Suprapubic skin (tissue), 4 donors: ENCODE measurements around the gene CERT1. TPM values are rescaled to one million over a fixed set of nuclear protein-coding genes. Genes with fewer than 3 reads are reported as not detected.

ENCODE experiments used
- DNase-seq, 2 donors: peaks; one replicate each; pipeline ENCODE4 v3.0.0-alpha.2; 2019; ENCODE audit warnings: low spot score in 2 of 2
- H3K27ac ChIP-seq: fragments of 200-600 bp; sonication (generic); one replicate; pipeline ENCODE4 v1.5.1; 2019
- H3K27me3 ChIP-seq: fragments of 200-600 bp; sonication (generic); one replicate; pipeline ENCODE4 v1.5.1; 2019
- H3K36me3 ChIP-seq: fragments of 200-600 bp; sonication (generic); one replicate; pipeline ENCODE4 v1.5.1; 2019
- H3K4me1 ChIP-seq: fragments of 200-600 bp; sonication (generic); one replicate; pipeline ENCODE4 v1.5.1; 2019
- H3K4me3 ChIP-seq: fragments of 200-600 bp; sonication (generic); one replicate; pipeline ENCODE4 v1.5.1; 2019; ENCODE audit warnings: mild to moderate bottlenecking
- H3K9me3 ChIP-seq: fragments of 200-600 bp; sonication (generic); one replicate; pipeline ENCODE4 v1.5.1; 2019
- EP300 ChIP-seq: sonication (generic); formaldehyde crosslinking; IDR thresholded peaks from one replicate; pipeline ENCODE4 v1.6.1; 2017; ENCODE audit warnings: antibody characterized with exemption
- POLR2A ChIP-seq, 2 donors: fragments of 450-650 bp; IDR thresholded peaks; one replicate each; pipeline ENCODE4 v1.6.1; 2017; ENCODE audit warnings: antibody characterized with exemption in 2 of 2, mild to moderate bottlenecking in 2 of 2, moderate library complexity in 2 of 2
- POLR2AphosphoS5 ChIP-seq, 3 donors: sonication (generic); formaldehyde crosslinking; IDR thresholded peaks; one replicate each; pipeline ENCODE4 v1.6.1; 2017; ENCODE audit warnings: antibody characterized with exemption in 3 of 3
- WGBS: methylation state at CpG from one replicate; pipeline ENCODE4 v1.1.5; 2018; 5-methylcytosine and 5-hydroxymethylcytosine counted together
- total RNA-seq, 4 donors: library from RNA; depleted of rRNA; stranded (reverse); fragments of >200 nt; gene quantifications; one replicate each; pipeline ENCODE4 v1.1.0, GENCODE V29; 2016
- TF ChIP-seq, protein P1 (sequence below), 2 donors: fragments of 200-600 bp in 1 of 2; fragments of 450-650 bp in 1 of 2; sonication (generic) in 1 of 2; IDR thresholded peaks; one replicate each; pipeline ENCODE4 v1.5.1; 2016 to 2019; ENCODE audit warnings: antibody characterized with exemption in 2 of 2, mild to moderate bottlenecking in 1 of 2, moderate library complexity in 1 of 2

The CERT1 gene
- total RNA-seq, 4 donors from 2014 or later = 25.3 to 41.2 (median 32.4) TPM

- H3K4me1 ChIP-seq = peaks cover 30% of the 10 kb centered on the region
- no peak for TF ChIP-seq EP300
- no peak for TF ChIP-seq POLR2A (IDR thresholded peaks at IDR 0.05)
- TF ChIP-seq, protein P1, sequence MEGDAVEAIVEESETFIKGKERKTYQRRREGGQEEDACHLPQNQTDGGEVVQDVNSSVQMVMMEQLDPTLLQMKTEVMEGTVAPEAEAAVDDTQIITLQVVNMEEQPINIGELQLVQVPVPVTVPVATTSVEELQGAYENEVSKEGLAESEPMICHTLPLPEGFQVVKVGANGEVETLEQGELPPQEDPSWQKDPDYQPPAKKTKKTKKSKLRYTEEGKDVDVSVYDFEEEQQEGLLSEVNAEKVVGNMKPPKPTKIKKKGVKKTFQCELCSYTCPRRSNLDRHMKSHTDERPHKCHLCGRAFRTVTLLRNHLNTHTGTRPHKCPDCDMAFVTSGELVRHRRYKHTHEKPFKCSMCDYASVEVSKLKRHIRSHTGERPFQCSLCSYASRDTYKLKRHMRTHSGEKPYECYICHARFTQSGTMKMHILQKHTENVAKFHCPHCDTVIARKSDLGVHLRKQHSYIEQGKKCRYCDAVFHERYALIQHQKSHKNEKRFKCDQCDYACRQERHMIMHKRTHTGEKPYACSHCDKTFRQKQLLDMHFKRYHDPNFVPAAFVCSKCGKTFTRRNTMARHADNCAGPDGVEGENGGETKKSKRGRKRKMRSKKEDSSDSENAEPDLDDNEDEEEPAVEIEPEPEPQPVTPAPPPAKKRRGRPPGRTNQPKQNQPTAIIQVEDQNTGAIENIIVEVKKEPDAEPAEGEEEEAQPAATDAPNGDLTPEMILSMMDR (IDR thresholded peaks at IDR 0.05) = no peak
- TF ChIP-seq POLR2AphosphoS5 (IDR thresholded peaks at IDR 0.05) = no peak
Observed at GRCh38 chr5:75514323-75514722, 2.9 kb upstream of the CERT1 start.

GRCh38 chr5:75513841-75514240, 2.4 kb upstream of the CERT1 start:
- 41% methylated on average over 1 of the region's 1 CpG for WGBS
- H3K36me3 ChIP-seq = no peaks in the 10 kb centered on the region
- no peak overlapping the region for H3K4me3 ChIP-seq
- TF ChIP-seq POLR2A (IDR thresholded peaks at IDR 0.05) = no peak
- TF ChIP-seq POLR2AphosphoS5 (IDR thresholded peaks at IDR 0.05) = no peak
- TF ChIP-seq, protein P1 (IDR thresholded peaks at IDR 0.05) = no peak
- no peak for TF ChIP-seq EP300
- no peaks in the 10 kb centered on the region for H3K27me3 ChIP-seq
- no peak overlapping the region for H3K27ac ChIP-seq
- H3K4me1 ChIP-seq = peaks cover 35% of the 10 kb centered on the region
- no peak for DNase-seq
- no peaks in the 10 kb centered on the region for H3K9me3 ChIP-seq

More at GRCh38 chr5:75514323-75514722, 2.9 kb upstream of the CERT1 start:
- DNase-seq = no peak
- H3K9me3 ChIP-seq = no peaks in the 10 kb centered on the region
- no peak overlapping the region for H3K4me3 ChIP-seq
- no peak overlapping the region for H3K27ac ChIP-seq
- no peaks in the 10 kb centered on the region for H3K27me3 ChIP-seq
- H3K36me3 ChIP-seq = no peaks in the 10 kb centered on the region
- WGBS = 97% methylated on average over 3 of the region's 3 CpGs

- Histone ChIP-seq H3K4me3 (peak overlapping the region; percentile 87), H3K4me1 (peaks cover 43% of the 10 kb centered on the region)
- DNase-seq = no peak
Observed at GRCh38 chr5:75512383-75513074, 1.1 kb upstream of the CERT1 start.

DNA sequence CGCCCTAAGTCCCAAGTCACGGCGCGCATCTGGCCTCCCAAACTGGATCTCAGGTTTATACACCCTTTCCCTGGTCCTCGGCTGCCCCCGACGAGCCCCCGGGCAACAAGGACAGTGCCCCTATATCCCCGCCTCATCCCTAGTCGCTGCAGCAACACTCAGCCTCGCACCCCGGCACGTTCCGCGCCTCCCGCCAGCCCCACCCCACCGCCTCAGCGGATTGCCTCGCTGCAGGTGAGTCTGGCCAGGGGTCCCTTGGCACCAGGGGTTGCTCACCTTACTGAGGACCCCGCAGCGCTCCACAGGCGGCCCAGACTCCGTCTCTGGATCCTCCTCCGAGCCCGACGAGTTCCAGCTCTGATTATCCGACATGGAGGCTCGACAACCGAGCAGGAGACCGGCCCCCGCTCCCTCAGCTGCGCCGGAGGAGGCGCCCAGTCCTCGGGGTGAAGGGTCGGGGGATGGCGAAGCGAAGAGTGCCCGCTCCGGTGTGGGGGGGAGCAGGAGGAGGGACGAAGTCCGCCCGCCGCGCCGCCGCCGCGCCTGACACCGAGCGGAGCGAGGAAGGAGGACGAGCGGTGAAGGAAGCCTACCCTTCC, 494 bp downstream of the CERT1 start:
- no peaks in the 10 kb centered on the region for H3K9me3 ChIP-seq

More at GRCh38 chr5:75512383-75513074, 1.1 kb upstream of the CERT1 start:
- Histone ChIP-seq H3K27ac (peak overlapping the region; percentile 95), H3K36me3 (no peaks in the 10 kb centered on the region), H3K9me3 (no peaks in the 10 kb centered on the region), H3K27me3 (no peaks in the 10 kb centered on the region)
- WGBS = 68% methylated on average over 16 of the region's 16 CpGs
- TF ChIP-seq POLR2A (IDR thresholded peaks at IDR 0.05) = no peak
- TF ChIP-seq EP300 = no peak
- TF ChIP-seq, protein P1 (IDR thresholded peaks at IDR 0.05) = no peak
- no peak for TF ChIP-seq POLR2AphosphoS5 (IDR thresholded peaks at IDR 0.05)

GRCh38 chr5:75510417-75510835, 1.0 kb downstream of the CERT1 start:
- no peaks in the 10 kb centered on the region for H3K9me3 ChIP-seq
- no peak for TF ChIP-seq EP300
- under 1% methylated on average over 15 of the region's 15 CpGs for WGBS
- no peaks in the 10 kb centered on the region for H3K27me3 ChIP-seq
- H3K4me3 ChIP-seq = peak overlapping the region; percentile 87
- peaks cover 48% of the 10 kb centered on the region for H3K4me1 ChIP-seq
- H3K27ac ChIP-seq = peak overlapping the region; percentile 95
- peak in 1 of 2 donors; percentile 86 for DNase-seq
- no peaks in the 10 kb centered on the region for H3K36me3 ChIP-seq

More for the DNA sequence above, 494 bp downstream of the CERT1 start:
- 10% methylated on average over 2 of the region's 54 CpGs for WGBS
- Histone ChIP-seq H3K4me3 (peak overlapping the region; percentile 87), H3K4me1 (peaks cover 44% of the 10 kb centered on the region), H3K36me3 (no peaks in the 10 kb centered on the region), H3K27ac (peak overlapping the region; percentile 95), H3K27me3 (no peaks in the 10 kb centered on the region)
- no peak for TF ChIP-seq EP300
- TF ChIP-seq, protein P1 (IDR thresholded peaks at IDR 0.05) = no peak
- no peak for TF ChIP-seq POLR2AphosphoS5 (IDR thresholded peaks at IDR 0.05)
- no peak for TF ChIP-seq POLR2A (IDR thresholded peaks at IDR 0.05)
- peak; percentile 80 to 84 for DNase-seq
